Common myeloid progenitor, CD34-positive (primary cell): ENCODE data around the gene HS6ST3.

ENCODE experiments used
- CTCF ChIA-PET: fragments of 350-600 bp; sonication (Branson Sonifier 250); formaldehyde crosslinking; loops from one replicate; lab custom pipeline; 2021; ENCODE audit warnings: antibody characterized with exemption; lab: Charles Lee
- POLR2A ChIA-PET: fragments of 350-600 bp; sonication (Branson Sonifier 250); formaldehyde crosslinking; loops from one replicate; lab custom pipeline; 2021; ENCODE audit warnings: antibody characterized with exemption; lab: Charles Lee
- DNase-seq, 3 donors: peaks; one replicate each; pipeline versions ENCODE4 v3.0.0 to v3.0.0-alpha.2; 2013
- H3K27ac ChIP-seq, 2 experiments: 1 replicate in 1 of 2; 2 replicates in 1 of 2; pipeline ENCODE4 v1.7.0; 2013; ENCODE audit warnings: inconsistent platforms in 2 of 2, low read length in 2 of 2, mild to moderate bottlenecking in 2 of 2, low read depth in 1 of 2, moderate library complexity in 1 of 2; ENCODE audit not compliant: severe bottlenecking in 2 of 2, insufficient read depth in 1 of 2, poor library complexity in 1 of 2
- H3K27me3 ChIP-seq, 5 experiments: replicated peaks in 2 of 5; 1 replicate in 3 of 5; 2 replicates in 2 of 5; pipeline versions ENCODE4 v1.6.1 to v1.7.0; 2013; ENCODE audit warnings: low read length in 4 of 5, mild to moderate bottlenecking in 2 of 5, moderate library complexity in 2 of 5, inconsistent platforms in 1 of 5; ENCODE audit not compliant: insufficient read depth in 5 of 5, control insufficient read depth in 4 of 5
- H3K36me3 ChIP-seq, 4 experiments: 1 replicate in 2 of 4; 2 replicates in 2 of 4; pipeline versions ENCODE4 v1.6.1 to v1.7.0; 2013; ENCODE audit warnings: low read length in 3 of 4, control low read depth in 1 of 4, mild to moderate bottlenecking in 1 of 4; ENCODE audit not compliant: control insufficient read depth in 4 of 4, insufficient read depth in 4 of 4
- H3K4me1 ChIP-seq, 4 experiments: 1 replicate in 3 of 4; 2 replicates in 1 of 4; pipeline versions ENCODE4 v1.6.1 to v1.7.1; 2013; ENCODE audit warnings: low read length in 3 of 4, mild to moderate bottlenecking in 3 of 4, control low read depth in 1 of 4, inconsistent platforms in 1 of 4, moderate library complexity in 1 of 4; ENCODE audit not compliant: control insufficient read depth in 4 of 4, insufficient read depth in 4 of 4; ENCODE audit errors: control extremely low read depth in 1 of 4
- H3K4me3 ChIP-seq, 7 experiments: 1 replicate in 4 of 7; 2 replicates in 3 of 7; pipeline versions ENCODE4 v1.5.1 to v1.7.0; 2013; ENCODE audit warnings: mild to moderate bottlenecking in 7 of 7, low read length in 6 of 7, moderate library complexity in 6 of 7, inconsistent platforms in 2 of 7, low read depth in 2 of 7, control low read depth in 1 of 7; ENCODE audit not compliant: insufficient read depth in 4 of 7, control insufficient read depth in 1 of 7; ENCODE audit errors: extremely low read depth in 1 of 7
- H3K9me3 ChIP-seq, 5 experiments: 1 replicate in 4 of 5; 2 replicates in 1 of 5; pipeline versions ENCODE4 v1.6.1 to v1.7.1; 2013; ENCODE audit warnings: low read length in 4 of 5, mild to moderate bottlenecking in 2 of 5, inconsistent platforms in 1 of 5, low read depth in 1 of 5, moderate library complexity in 1 of 5; ENCODE audit not compliant: control insufficient read depth in 4 of 5, insufficient read depth in 2 of 5; ENCODE audit errors: control extremely low read depth in 1 of 5
- WGBS: methylation state at CpG from one replicate; pipeline ENCODE4 v1.1.5; 2013; ENCODE audit not compliant: insufficient coverage; 5-methylcytosine and 5-hydroxymethylcytosine counted together

The HS6ST3 gene

DNA sequence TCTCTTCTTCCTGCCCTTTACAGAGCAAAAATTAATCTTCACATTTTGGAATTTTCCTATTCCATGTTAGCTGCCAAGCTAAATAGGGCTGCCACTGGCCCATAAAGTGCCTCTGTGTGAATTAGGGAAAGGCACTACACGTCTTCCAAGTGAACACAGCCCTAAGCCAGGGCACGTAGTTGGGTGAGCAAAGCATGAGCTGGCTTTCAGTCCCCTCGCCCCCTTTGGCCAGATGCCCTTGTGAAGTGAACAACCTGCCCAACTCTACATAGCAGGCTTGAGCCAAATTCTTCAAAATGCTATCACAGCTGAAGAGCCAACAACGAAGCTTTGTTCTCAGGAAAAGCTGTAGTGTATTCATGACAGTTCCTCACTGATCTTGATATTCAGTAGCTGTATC, 691.2 kb downstream of the HS6ST3 start:
- Histone ChIP-seq H3K4me1 (no peaks in the 10 kb centered on the region), H3K27me3 (peaks cover 0 to 1% (median 0%) of the 10 kb centered on the region in 5 experiments), H3K4me3 (no peak overlapping the region), H3K27ac (no peak overlapping the region), H3K9me3 (no peaks in the 10 kb centered on the region), H3K36me3 (no peaks in the 10 kb centered on the region)
- ChIA-PET CTCF (no interaction called here), POLR2A (no interaction called here)
- WGBS: 95% methylated on average over 4 of the region's 4 CpGs
- DNase-seq: no peak

DNA sequence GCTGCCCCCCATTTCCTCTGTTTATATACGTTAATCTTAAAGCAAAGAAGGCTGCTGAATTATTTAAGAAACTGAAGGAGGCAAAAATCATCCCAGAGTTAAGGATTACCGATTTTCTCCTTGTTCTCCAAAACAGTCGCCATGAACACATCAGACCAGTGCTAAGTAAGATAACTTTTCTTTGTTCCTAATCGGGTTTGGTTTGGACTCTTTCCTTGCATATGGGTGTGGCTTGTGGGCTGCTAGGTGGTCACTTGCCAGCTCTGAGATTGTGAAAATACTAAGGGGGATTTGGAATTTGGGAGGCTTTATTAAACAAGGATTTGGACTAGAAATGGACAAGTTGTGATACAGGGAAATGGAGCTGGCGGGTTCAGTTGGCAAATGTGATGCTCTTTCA, 692.3 kb downstream of the HS6ST3 start:
- H3K36me3 ChIP-seq: no peaks in the 10 kb centered on the region
- no peak overlapping the region for H3K27ac ChIP-seq
- peaks cover 0 to 1% (median 0%) of the 10 kb centered on the region in 5 experiments for H3K27me3 ChIP-seq
- 91% methylated on average over 4 of the region's 5 CpGs for WGBS
- H3K4me3 ChIP-seq: no peak overlapping the region
- CTCF ChIA-PET: no interaction called here
- no peak for DNase-seq
- no peaks in the 10 kb centered on the region for H3K4me1 ChIP-seq
- no peaks in the 10 kb centered on the region for H3K9me3 ChIP-seq
- POLR2A ChIA-PET: no interaction called here

DNA sequence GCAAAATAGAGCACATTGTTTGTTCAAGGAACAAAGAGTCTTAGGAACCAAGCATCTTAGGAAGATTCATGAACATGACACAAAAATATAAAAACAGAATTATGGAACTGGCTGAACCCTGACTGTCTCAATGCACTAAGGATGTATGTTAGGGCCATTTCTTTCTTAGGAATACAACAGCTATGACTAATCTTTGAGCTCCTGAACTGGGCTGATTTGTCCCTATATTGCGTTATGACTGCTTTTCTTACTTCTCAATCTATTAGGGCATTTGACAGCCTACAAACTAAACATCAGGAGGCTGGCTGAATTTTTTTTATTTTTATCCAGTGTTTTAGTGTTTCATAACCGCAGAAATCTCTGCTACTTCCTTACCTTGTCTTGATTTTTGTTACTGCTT, 693.1 kb downstream of the HS6ST3 start:
- no CpG with 5 or more reads among the region's 2 CpGs for WGBS
- Histone ChIP-seq H3K27me3 (peaks cover 0 to 1% (median 0%) of the 10 kb centered on the region in 5 experiments), H3K36me3 (no peaks in the 10 kb centered on the region), H3K9me3 (no peaks in the 10 kb centered on the region), H3K4me1 (no peaks in the 10 kb centered on the region), H3K27ac (no peak overlapping the region), H3K4me3 (no peak overlapping the region)
- no peak for DNase-seq
- ChIA-PET POLR2A (no interaction called here), CTCF (no interaction called here)

- peaks cover 0 to 1% (median 0%) of the 10 kb centered on the region in 5 experiments for H3K27me3 ChIP-seq
- ChIA-PET CTCF (no interaction called here), POLR2A (no interaction called here)
- DNase-seq: no peak
- no peak overlapping the region for H3K27ac ChIP-seq
- no peaks in the 10 kb centered on the region for H3K4me1 ChIP-seq
- 83% methylated on average over 2 of the region's 3 CpGs for WGBS
- H3K9me3 ChIP-seq: no peaks in the 10 kb centered on the region
- H3K36me3 ChIP-seq: no peaks in the 10 kb centered on the region
- no peak overlapping the region for H3K4me3 ChIP-seq
Measured at GRCh38 chr13:96783511-96783910, 693.6 kb downstream of the HS6ST3 start.

DNA sequence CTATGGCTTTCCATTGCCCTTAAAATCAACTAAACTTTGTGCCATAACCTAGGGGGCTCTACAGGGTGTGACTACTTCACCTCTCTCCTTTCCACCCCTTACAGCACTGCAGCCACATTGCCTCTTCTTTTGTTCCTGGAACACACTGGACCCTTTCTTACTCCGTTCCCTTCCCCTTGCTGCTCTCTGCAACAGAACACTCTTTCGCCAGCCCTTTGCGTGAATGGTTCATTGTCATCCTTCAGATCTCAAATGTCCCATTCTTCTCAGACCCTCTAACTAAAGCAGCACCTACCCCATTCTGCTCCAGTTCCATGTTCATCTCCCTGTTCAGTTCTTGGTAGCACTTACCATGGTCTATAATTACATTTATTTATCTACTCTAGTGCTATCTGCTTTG, 696.1 kb downstream of the HS6ST3 start:
- no peak for DNase-seq
- H3K4me3 ChIP-seq: no peak overlapping the region
- no peaks in the 10 kb centered on the region for H3K4me1 ChIP-seq
- no peaks in the 10 kb centered on the region for H3K9me3 ChIP-seq
- ChIA-PET CTCF (no interaction called here), POLR2A (no interaction called here)
- no peak overlapping the region for H3K27ac ChIP-seq
- WGBS: 90% methylated on average over 3 of the region's 3 CpGs
- no peaks in the 10 kb centered on the region for H3K36me3 ChIP-seq
- peaks cover 0 to 1% (median 0%) of the 10 kb centered on the region in 5 experiments for H3K27me3 ChIP-seq

DNA sequence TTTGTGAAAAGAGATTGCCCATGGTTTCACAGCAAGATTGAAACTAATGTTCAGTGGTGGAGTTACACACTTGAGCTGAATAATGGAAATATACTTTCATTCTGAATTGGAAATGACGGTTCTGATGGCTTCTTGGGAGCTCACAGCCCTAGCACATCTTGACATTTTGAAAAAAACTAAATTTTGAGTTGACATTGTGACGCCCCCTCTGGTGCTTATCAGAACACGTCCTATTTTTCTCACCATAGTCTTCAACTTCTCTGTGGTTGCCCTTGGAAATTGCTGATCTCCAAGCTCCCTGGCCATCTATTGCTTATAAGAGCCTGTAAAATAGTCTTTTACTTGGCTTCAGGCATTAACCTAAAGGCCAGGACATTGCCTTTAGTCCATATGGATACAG, 702.3 kb downstream of the HS6ST3 start:
- Histone ChIP-seq H3K27me3 (no peaks in the 10 kb centered on the region), H3K9me3 (no peaks in the 10 kb centered on the region), H3K27ac (no peak overlapping the region), H3K4me1 (no peaks in the 10 kb centered on the region), H3K36me3 (no peaks in the 10 kb centered on the region), H3K4me3 (no peak overlapping the region)
- DNase-seq: no peak
- ChIA-PET POLR2A (no interaction called here), CTCF (no interaction called here)
- 96% methylated on average over 3 of the region's 3 CpGs for WGBS

- Histone ChIP-seq H3K4me1 (no peaks in the 10 kb centered on the region), H3K27ac (no peak overlapping the region), H3K36me3 (no peaks in the 10 kb centered on the region), H3K9me3 (peaks cover 0 to 1% (median 0%) of the 10 kb centered on the region in 5 experiments), H3K4me3 (no peak overlapping the region), H3K27me3 (no peaks in the 10 kb centered on the region)
- POLR2A ChIA-PET: no interaction called here
- 96% methylated on average over 5 of the region's 8 CpGs for WGBS
- no peak for DNase-seq
- CTCF ChIA-PET: interaction anchor here (0.9 kb wide), 1 partner anchor 27 kb away, joined by 3 read pairs; no protein-coding TSS in a partner anchor
Measured at GRCh38 chr13:96792736-96793403, 703.0 kb downstream of the HS6ST3 start.
